ENCODE results near the gene RASGRF1.

DNA sequence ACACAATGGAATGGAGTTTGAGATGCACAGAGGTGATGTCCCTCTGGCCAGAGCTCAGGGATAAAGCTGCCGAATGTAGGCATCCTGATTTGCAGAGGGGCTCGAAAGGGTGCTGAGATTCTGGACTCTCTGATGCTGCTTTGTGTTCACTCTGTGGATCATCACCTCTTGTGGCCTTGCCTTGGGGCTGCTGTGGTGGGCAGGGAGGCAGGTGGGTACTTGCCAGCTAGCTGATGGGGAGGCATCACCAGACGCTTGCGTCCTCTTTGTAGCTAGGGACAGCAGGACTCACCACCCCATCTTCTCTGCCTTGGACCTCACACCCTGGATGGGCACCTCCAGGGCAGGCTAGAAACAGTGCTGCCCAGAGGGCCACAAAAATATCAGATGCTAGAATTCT, 14.6 kb upstream of the RASGRF1 start:
- TF ChIP-seq POLR2AphosphoS5 (IDR thresholded peaks at IDR 0.05; ENCODE audit: borderline replicate concordance, low read depth, low read length) (no peak), EZH2 (IDR thresholded peaks at IDR 0.05) (no peak)

Data from SK-N-MC (cell line).